H9 (cell line): ENCODE measurements around the gene MANF. TPM values are rescaled to one million over a fixed set of nuclear protein-coding genes. Genes with fewer than 3 reads are reported as not detected.

Source experiments
- DNase-seq: peaks from one replicate; pipeline ENCODE4 v3.0.0-alpha.2; 2017
- H2AFZ ChIP-seq: one replicate; pipeline ENCODE4 v1.6.1; 2013; ENCODE audit warnings: mild to moderate bottlenecking, low read length, control low read depth, moderate library complexity
- H2AK5ac ChIP-seq: 2 replicates; pipeline ENCODE4 v1.6.1; 2013; ENCODE audit warnings: low read length, control low read depth, mixed read lengths; ENCODE audit not compliant: insufficient read length
- H2BK120ac ChIP-seq: one replicate; pipeline ENCODE4 v1.6.1; 2013; ENCODE audit warnings: low read depth, mild to moderate bottlenecking, low read length, control low read depth, inconsistent platforms; ENCODE audit not compliant: poor library complexity, severe bottlenecking
- H2BK12ac ChIP-seq: 2 replicates; pipeline ENCODE4 v1.6.1; 2013; ENCODE audit warnings: low read length, control low read depth, mixed read lengths, low read depth; ENCODE audit not compliant: insufficient read length
- H2BK15ac ChIP-seq: 2 replicates; pipeline ENCODE4 v1.6.1; 2013; ENCODE audit warnings: low read depth, low read length, control low read depth
- H2BK20ac ChIP-seq: one replicate; pipeline ENCODE4 v1.6.1; 2013; ENCODE audit warnings: low read depth, mild to moderate bottlenecking, low read length, control low read depth, inconsistent platforms; ENCODE audit not compliant: poor library complexity, severe bottlenecking
- H2BK5ac ChIP-seq: 2 replicates; pipeline ENCODE4 v1.6.1; 2013; ENCODE audit warnings: low read length, control low read depth, mixed read lengths; ENCODE audit not compliant: insufficient read length
- H3K14ac ChIP-seq: 2 replicates; pipeline ENCODE4 v1.6.1; 2013; ENCODE audit warnings: low read length, control low read depth; ENCODE audit not compliant: insufficient read depth
- H3K18ac ChIP-seq: 2 replicates; pipeline ENCODE4 v1.6.1; 2013; ENCODE audit warnings: low read depth, mild to moderate bottlenecking, mixed read lengths, low read length, control low read depth; ENCODE audit not compliant: insufficient read length
- H3K23ac ChIP-seq: 2 replicates; pipeline ENCODE4 v1.6.1; 2013; ENCODE audit warnings: low read length, control low read depth, mixed read lengths, low read depth; ENCODE audit not compliant: insufficient read length
- H3K23me2 ChIP-seq: 2 replicates; pipeline ENCODE4 v1.6.1; 2013; ENCODE audit warnings: low read depth, mild to moderate bottlenecking, mixed read lengths, low read length, control low read depth; ENCODE audit not compliant: insufficient read length, poor library complexity, severe bottlenecking
- H3K27ac ChIP-seq: 2 replicates; pipeline ENCODE4 v1.5.1; 2013; ENCODE audit warnings: low read length, control low read depth, mixed read lengths, low read depth; ENCODE audit not compliant: insufficient read length
- H3K27me3 ChIP-seq: 2 replicates; pipeline ENCODE4 v1.6.1; 2013; ENCODE audit warnings: low read length, control low read depth, inconsistent platforms; ENCODE audit not compliant: insufficient read depth
- H3K4ac ChIP-seq: 2 replicates; pipeline ENCODE4 v1.6.1; 2013; ENCODE audit warnings: low read depth, mild to moderate bottlenecking, control low read depth, inconsistent platforms, low read length, moderate library complexity
- H3K4me1 ChIP-seq: 2 replicates; pipeline ENCODE4 v1.6.1; 2013; ENCODE audit warnings: low read length, control low read depth, inconsistent platforms; ENCODE audit not compliant: insufficient read depth
- H3K4me2 ChIP-seq: 2 replicates; pipeline ENCODE4 v1.6.1; 2013; ENCODE audit warnings: low read length, control low read depth, mixed read lengths; ENCODE audit not compliant: insufficient read length, insufficient read depth
- H3K56ac ChIP-seq: 2 replicates; pipeline ENCODE4 v1.6.1; 2013; ENCODE audit warnings: low read depth, mild to moderate bottlenecking, mixed read lengths, low read length, control low read depth; ENCODE audit not compliant: insufficient read length
- H3K79me1 ChIP-seq: 2 replicates; pipeline ENCODE4 v1.6.1; 2013; ENCODE audit warnings: low read depth, mild to moderate bottlenecking, moderate library complexity, low read length, control low read depth, inconsistent platforms; ENCODE audit not compliant: insufficient read depth, poor library complexity, severe bottlenecking
- H3K79me2 ChIP-seq: 2 replicates; pipeline ENCODE4 v1.6.1; 2013; ENCODE audit warnings: low read length, control low read depth, inconsistent platforms; ENCODE audit not compliant: insufficient read depth
- H3K9ac ChIP-seq: 2 replicates; pipeline ENCODE4 v1.6.1; 2013; ENCODE audit warnings: low read length, control low read depth, mixed read lengths; ENCODE audit not compliant: insufficient read length; ENCODE audit errors: extremely low read depth
- H3K9me3 ChIP-seq: one replicate; pipeline ENCODE4 v1.6.1; 2013; ENCODE audit warnings: low read depth, low read length, inconsistent platforms; ENCODE audit not compliant: control insufficient read depth
- H3T11ph ChIP-seq: one replicate; pipeline ENCODE4 v1.6.1; 2013; ENCODE audit warnings: mild to moderate bottlenecking, low read length, control low read depth, inconsistent platforms
- H4K20me1 ChIP-seq: one replicate; pipeline ENCODE4 v1.6.1; 2013; ENCODE audit not compliant: control insufficient read depth, insufficient read length, insufficient read depth
- H4K5ac ChIP-seq: 2 replicates; pipeline ENCODE4 v1.6.1; 2013; ENCODE audit warnings: low read depth, mild to moderate bottlenecking, mixed read lengths, low read length, control low read depth; ENCODE audit not compliant: insufficient read length
- H4K8ac ChIP-seq: replicated peaks from 2 replicates; pipeline ENCODE4 v1.6.1; 2013; ENCODE audit warnings: low read length, control low read depth, mixed read lengths, low read depth; ENCODE audit not compliant: insufficient read length
- H4K91ac ChIP-seq: 2 replicates; pipeline ENCODE4 v1.6.1; 2013; ENCODE audit warnings: low read depth, mild to moderate bottlenecking, moderate library complexity, mixed read lengths, low read length, control low read depth; ENCODE audit not compliant: insufficient read length
- H3K27ac Mint-ChIP-seq, 3 experiments: 2 replicates in 2 of 3; 3 replicates in 1 of 3; pipeline ENCODE4 v1.8.0; 2020 to 2021; ENCODE audit warnings: mixed read lengths in 3 of 3, mild to moderate bottlenecking in 1 of 3, moderate library complexity in 1 of 3
- H3K27me3 Mint-ChIP-seq: 2 replicates; pipeline ENCODE4 v1.8.0; 2021; ENCODE audit warnings: low read depth, mild to moderate bottlenecking, moderate library complexity, mixed read lengths
- H3K36me3 Mint-ChIP-seq, 3 experiments: 2 replicates in 2 of 3; 3 replicates in 1 of 3; pipeline ENCODE4 v1.8.0; 2020 to 2021; ENCODE audit warnings: low read depth in 3 of 3, mixed read lengths in 3 of 3; ENCODE audit not compliant: insufficient read depth in 1 of 3
- H3K4me1 Mint-ChIP-seq, 2 experiments: 2 replicates each; pipeline ENCODE4 v1.8.0; 2020; ENCODE audit warnings: mixed read lengths in 2 of 2
- H3K4me3 Mint-ChIP-seq, 2 experiments: 2 replicates in 1 of 2; 3 replicates in 1 of 2; pipeline ENCODE4 v1.8.0; 2020 to 2021; ENCODE audit warnings: mild to moderate bottlenecking in 2 of 2, mixed read lengths in 2 of 2, moderate library complexity in 1 of 2
- H3K9me3 Mint-ChIP-seq, 2 experiments: 2 replicates in 1 of 2; 3 replicates in 1 of 2; pipeline ENCODE4 v1.8.0; 2020; ENCODE audit warnings: mild to moderate bottlenecking in 2 of 2, mixed read lengths in 2 of 2, moderate library complexity in 1 of 2
- WGBS: extraction: QIAGEN DNeasy Blood & Tissue Kit; methylation state at CpG from one replicate; pipeline ENCODE4 v1.1.7; 2013; ENCODE audit warnings: missing lambda C conversion rate, low lambda C conversion rate, mixed read lengths; ENCODE audit not compliant: insufficient read length; ENCODE audit errors: extremely low coverage; 5-methylcytosine and 5-hydroxymethylcytosine counted together
- total RNA-seq: library from RNA; stranded (reverse); gene quantifications from 2 replicates; pipeline ENCODE4 v1.2.1, GENCODE V29; 2021
- TF ChIP-seq, protein P1 (sequence below): fragments of 200-600 bp; sonication (generic); conservative IDR thresholded peaks from 3 replicates; pipeline ENCODE4 v1.8.0; 2021; ENCODE audit warnings: antibody characterized with exemption, mild to moderate bottlenecking

The MANF gene
- total RNA-seq, 1 experiment from 2014 or later = 148 TPM

DNA sequence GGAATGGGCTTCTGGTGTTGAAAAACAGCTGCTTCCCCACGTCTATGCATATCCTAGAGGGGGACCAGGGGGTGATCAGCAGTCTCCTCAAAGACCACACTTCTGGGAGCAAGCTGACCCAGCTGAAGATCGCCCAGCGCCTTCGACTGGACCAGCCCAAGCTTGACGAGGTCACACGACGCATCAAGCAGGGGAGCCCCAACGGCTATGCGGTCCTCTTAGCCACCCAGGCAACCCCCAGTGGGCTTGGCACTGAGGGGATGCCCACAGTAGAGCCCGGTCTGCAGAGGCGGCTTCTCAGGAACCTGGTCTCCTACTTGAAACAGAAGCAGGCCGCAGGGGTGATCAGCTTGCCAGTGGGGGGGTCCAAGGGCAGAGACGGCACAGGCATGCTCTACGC is 8.5 kb downstream of the MANF start:
- no peak overlapping the region for H3K23ac ChIP-seq
- no peaks in the 10 kb centered on the region for H4K20me1 ChIP-seq
- Mint-ChIP-seq H3K36me3 (peaks cover 51 to 80% (median 64%) of the 10 kb centered on the region in 3 experiments), H3K4me3 (peak overlapping the region; percentile 42 to 45; a peak in 3 of 5 replicates), H3K4me1 (peaks cover 39 to 58% of the 10 kb centered on the region in 2 experiments), H3K9me3 (peaks cover 8 to 9% of the 10 kb centered on the region in 2 experiments; a peak in 4 of 5 replicates), H3K27ac (no peak overlapping the region; a peak in 1 of 7 replicates), H3K27me3 (no peaks in the 10 kb centered on the region)
- H2AFZ ChIP-seq = no peak overlapping the region
- no peak overlapping the region for H3K4me2 ChIP-seq
- H3K18ac ChIP-seq = no peak overlapping the region
- H3K23me2 ChIP-seq = no peaks in the 10 kb centered on the region
- H3T11ph ChIP-seq = no peak overlapping the region
- H3K9me3 ChIP-seq = no peaks in the 10 kb centered on the region
- H2BK5ac ChIP-seq = no peak overlapping the region
- TF ChIP-seq, protein P1, sequence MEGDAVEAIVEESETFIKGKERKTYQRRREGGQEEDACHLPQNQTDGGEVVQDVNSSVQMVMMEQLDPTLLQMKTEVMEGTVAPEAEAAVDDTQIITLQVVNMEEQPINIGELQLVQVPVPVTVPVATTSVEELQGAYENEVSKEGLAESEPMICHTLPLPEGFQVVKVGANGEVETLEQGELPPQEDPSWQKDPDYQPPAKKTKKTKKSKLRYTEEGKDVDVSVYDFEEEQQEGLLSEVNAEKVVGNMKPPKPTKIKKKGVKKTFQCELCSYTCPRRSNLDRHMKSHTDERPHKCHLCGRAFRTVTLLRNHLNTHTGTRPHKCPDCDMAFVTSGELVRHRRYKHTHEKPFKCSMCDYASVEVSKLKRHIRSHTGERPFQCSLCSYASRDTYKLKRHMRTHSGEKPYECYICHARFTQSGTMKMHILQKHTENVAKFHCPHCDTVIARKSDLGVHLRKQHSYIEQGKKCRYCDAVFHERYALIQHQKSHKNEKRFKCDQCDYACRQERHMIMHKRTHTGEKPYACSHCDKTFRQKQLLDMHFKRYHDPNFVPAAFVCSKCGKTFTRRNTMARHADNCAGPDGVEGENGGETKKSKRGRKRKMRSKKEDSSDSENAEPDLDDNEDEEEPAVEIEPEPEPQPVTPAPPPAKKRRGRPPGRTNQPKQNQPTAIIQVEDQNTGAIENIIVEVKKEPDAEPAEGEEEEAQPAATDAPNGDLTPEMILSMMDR = no peak
- no peaks in the 10 kb centered on the region for H3K27me3 ChIP-seq
- H2AK5ac ChIP-seq = no peak overlapping the region
- H2BK15ac ChIP-seq = no peak overlapping the region
- H3K4ac ChIP-seq = no peak overlapping the region
- no peak overlapping the region for H2BK12ac ChIP-seq
- H4K91ac ChIP-seq = no peak overlapping the region
- H2BK120ac ChIP-seq = no peak overlapping the region
- H3K9ac ChIP-seq = no peak overlapping the region
- no peak overlapping the region for H3K14ac ChIP-seq
- H3K27ac ChIP-seq = no peak overlapping the region
- peaks cover 11% of the 10 kb centered on the region for H3K79me1 ChIP-seq
- no peak overlapping the region for H3K56ac ChIP-seq
- H4K8ac ChIP-seq = no peak overlapping the region
- no peak overlapping the region for H2BK20ac ChIP-seq
- H3K4me1 ChIP-seq = no peaks in the 10 kb centered on the region
- peaks cover 20% of the 10 kb centered on the region; the same call in 1 of the 2 replicates for H3K79me2 ChIP-seq
- DNase-seq = no peak
- WGBS = no CpG with 5 or more reads among the region's 14 CpGs
- H4K5ac ChIP-seq = peak overlapping the region; percentile 49
